Measurements from ENCODE around the gene UCP2.
"Not testable (repeated sequence)": the region's sequence is repeated elsewhere in the genome, so short reads cannot be mapped to it uniquely, and the experiment has no call there.

The UCP2 gene

DNA sequence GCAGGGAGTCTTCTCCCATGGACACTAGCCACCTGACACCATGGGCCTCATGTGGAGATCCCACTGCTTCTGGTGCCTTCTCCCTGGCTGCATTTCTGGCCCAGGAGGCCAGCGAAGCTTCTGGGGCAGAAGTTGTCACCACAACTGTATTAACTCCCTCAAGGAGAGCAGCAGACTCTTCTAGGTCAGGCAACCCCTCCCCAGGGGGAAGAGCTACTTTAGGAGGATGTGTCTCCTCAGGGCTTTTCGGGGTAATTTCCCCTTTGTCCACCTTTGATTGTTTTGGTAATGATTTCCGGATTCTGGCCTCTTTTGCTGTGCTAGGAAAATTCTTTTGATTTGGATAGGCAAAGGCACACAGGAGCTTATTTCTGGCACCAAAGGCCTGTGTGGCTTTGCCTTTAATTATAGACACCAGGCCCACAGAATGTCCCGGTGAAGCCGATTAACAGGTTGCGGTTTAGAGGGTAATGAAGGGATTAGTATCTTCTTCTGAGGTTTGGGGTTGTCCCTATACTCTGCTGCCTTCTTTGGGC is 8.9 kb upstream of the UCP2 start:
- no peak for DNase-seq

DNA sequence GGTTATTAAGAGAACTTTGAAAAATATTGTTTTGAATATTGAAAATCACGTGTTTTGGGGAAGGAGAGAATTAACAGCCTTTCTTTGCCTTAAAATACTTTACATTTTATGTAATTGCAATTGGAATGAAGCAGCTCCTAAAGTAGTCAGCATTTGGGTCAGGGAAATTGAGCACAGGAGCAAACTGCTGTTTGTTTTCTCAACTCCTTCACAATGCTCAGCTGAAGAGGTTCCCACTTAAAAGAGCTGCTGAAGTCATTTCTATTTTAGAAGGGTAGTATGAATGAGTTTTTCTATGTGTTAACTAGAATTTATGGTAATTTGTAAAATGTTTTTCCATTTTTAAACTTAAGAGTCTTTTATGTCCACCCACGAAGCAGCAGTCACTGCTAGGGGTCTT is 8.1 kb upstream of the UCP2 start:
- no peak for DNase-seq

DNA sequence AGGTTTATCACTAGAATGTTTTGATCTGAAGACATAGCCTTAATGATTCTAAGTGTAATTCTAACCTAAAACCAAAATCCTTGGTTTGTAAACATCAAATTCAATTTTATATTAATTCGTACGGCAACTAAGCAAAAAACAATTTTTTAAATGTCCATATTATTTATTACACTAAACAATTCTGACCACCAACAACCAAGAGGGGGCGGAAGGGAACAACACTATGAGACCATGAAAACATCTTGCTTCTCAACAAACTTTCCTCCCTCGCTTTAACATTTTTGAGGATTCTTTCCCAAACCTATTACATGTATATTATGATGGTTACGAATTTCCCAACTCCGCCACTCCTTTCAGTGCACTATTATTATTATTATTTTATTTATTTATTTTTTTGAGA is 6.5 kb upstream of the UCP2 start:
- DNase-seq, result no peak

DNA sequence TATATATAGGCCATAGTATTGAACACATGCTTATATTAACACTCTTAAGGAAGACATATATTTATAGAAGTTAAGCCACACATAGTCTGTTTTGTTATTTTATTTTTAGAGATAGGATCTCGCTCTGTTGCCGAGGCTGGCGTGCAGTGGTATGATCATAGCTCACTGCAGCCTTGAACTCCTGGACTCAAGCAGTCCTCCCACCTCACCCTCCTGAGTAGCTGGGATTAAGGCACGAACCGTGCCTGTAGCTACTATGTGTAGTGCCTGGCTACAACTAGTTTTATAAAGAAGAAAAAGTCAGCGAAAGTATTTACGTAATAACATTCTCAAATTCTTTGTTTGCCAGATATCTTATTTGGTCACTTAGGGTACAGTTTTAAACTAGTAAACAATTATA is 5.6 kb upstream of the UCP2 start:
- no peak for DNase-seq

DNA sequence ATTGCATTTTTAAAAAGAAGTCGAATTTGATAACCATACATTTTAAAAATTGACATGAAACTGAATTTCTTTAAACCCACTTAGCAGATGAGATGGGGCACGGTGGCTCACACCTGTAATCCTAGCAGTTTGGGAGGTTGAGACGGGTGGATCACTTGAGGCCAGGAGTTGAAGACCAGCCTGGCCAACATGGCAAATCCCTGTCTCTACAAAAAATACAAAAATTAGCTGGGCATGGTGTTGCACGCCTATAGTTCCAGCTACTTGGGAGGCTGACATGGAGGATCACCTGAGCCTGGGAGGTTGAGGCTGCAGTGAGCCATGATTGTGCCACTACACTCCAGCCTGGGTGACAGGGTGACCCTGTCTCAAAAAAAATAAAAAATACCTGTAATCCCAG is 3.0 kb upstream of the UCP2 start:
- DNase-seq, result not testable (repeated sequence)

DNA sequence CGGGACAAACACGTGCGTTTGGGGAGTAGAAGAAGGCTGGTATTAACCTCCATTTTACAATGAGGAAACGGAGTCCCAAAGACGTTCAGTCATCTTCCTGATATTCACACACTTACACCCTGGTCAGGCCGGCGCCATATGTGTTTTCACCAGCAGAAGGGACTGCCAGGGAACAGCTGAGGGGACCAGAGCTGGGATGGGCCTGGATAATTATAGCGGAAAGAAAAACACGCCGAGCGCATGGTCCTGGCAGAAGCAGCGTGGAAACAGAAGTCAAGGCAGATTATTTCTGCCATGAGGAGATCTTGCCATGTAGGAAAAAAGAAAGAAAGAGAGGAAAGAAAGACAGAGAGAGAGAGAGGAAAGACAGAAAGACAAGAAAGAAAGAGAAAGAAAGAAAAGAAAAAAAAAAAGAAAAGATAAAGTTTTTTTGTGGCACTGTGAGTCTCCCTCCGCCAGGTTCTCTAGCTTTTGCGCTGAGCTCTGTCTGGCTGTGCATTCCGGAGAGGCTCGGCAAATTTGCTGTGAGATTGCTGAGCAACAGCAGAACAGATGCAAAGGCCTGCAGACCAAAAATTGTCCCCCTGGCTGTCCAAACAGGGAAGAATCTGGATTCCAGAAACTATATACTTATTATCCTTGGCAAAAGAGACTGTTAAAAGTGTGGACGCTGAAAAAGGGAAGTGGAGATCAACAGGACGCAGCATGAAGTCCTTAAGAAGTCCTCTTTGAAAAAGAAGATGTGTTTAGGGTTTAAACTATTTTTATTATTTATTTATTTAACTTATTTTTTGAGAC is 1.3 kb upstream of the UCP2 start:
- no peak for DNase-seq

DNA sequence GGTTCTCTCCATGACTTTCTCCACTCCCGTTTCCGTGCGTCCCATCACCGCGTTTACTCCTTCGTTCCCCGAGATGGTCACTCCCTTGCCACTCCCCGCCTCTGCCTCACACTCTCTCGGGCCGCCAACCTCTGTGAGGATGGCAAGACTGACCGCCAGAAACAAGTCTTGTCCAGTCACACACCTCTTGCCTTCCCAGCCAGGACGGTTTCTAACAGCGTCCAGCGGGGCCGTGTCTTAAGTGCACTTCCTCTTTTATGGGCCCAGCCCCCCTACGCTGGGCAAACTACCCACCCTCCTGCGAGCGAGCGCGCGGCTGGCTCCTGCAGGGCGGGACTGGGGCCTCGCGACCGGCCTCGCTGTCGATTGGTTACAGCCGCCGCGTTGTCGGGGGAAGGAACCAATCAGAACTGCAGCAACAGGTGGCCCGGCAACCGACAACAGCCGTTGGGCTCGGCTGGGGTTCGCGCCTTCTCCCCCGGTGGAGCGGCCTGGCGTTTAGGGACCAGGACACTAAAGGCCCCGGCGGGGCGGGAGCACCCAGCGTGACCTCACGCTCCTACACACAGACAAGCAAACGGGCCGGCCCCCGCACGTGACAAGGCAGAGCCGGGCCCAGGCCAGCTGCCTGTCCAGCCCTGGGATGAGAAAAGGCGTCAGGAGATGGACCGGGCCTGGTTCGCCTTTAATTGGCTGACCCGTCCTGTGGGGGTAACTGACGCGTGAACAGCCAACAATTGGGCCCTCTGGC is 522 bp upstream of the UCP2 start:
- DNase-seq, result peak; percentile 93 to 96

DNA sequence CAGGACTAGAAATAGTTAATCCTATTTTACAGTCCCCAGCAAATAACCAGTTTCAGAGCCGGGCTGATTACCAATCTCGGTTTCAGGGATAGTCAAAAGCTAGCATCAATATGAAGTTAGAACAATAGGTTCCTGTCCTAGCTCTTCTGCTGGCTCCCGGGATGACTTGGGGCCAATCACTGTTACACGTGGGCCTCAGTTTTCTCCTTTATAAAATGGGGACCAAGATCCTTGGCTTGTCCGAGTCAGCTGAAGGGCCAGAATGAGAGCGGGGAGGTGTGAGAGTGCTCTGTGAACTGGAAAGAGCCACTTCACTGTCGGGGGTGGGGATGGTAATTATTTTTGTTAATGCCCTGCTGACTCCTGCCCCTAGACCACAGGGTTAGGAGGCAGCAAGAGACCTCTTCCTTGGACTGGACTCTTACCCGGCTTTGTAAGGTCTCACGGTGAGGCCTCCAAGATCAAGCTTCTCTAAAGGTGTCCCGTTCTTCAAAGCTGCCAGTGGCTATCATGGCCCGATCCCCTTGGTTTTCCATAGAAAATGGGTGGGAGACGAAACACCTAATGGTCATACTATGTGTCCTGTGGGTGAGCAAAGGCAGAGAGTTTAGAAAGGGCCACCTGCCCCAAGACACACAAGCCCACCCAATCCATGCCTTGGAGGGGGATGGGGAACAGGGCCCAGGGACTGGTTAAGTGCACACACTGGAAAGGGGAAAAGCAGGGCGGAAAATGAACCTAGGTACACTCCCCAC is 1.4 kb downstream of the UCP2 start:
- DNase-seq, result no peak

DNA sequence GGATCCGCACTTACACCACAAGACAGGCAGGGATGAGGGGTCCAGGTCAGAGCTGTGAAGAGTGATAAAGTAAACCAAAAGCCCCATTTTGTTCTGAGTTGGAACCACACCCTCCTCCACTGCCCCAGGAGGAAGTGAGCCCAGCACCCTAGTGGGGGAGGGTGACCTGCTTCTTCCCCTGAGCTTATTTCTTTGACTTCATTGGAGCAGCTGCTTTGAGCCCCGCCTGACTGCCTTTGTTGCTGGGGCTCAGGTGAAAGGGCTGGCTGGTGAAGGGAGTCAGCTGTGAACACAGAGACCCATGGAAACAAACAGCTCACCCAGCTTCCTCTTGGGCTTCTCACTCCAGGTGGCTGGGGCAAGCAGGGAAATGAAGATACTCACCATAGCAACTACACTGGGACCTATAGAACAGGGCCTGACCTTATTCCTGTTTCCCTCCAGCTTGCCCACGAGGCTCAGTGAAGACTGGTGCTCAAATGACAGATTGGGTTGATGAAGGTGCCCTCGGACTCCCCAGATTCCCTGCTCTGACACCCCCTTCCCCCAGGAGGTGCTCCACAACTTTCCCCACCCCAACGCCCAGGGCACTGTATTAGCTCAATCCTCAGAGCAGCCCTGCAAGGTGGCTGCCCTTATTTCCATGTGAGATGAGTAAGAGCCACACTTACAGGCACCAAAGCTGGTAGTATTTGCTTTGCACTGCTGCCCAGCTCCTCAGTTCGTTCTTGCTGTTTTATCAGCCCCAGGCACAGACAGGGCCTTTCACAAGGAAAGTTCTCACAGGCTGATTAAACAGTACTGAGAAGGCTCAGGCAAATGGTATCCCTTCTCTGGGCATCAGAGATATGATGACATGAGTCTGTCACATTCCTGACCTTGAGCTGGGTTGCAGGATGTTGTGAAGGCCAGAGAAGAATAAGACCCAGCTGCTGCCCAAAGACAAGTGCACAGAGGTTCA is 2.4 kb downstream of the UCP2 start:
- peak; percentile 61 to 70 for DNase-seq

DNA sequence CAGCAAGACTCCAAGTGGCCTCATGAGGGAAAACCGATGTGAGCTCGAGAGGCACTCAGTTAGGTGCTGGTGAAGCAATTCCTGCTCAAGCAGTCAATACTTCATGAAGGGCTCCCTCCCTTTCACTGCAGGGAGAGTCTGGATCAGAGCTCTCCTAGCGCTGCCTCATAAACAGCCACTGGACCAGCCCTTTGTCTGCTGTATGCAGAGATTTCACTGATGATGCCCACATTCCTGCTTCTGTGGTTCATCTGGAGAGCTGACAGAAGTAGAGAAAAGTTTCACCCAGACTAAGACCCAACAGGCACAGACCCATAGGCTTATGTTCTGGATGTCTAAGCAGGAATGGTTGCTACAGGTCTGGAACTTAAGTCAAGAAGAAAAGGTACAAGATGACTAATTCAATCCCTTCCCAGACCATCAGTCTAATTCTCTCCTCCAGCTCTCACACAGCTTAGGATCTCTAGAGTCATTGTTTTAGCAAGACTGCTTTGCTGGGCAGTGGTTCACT is 4.0 kb downstream of the UCP2 start:
- DNase-seq, result no peak

DNA sequence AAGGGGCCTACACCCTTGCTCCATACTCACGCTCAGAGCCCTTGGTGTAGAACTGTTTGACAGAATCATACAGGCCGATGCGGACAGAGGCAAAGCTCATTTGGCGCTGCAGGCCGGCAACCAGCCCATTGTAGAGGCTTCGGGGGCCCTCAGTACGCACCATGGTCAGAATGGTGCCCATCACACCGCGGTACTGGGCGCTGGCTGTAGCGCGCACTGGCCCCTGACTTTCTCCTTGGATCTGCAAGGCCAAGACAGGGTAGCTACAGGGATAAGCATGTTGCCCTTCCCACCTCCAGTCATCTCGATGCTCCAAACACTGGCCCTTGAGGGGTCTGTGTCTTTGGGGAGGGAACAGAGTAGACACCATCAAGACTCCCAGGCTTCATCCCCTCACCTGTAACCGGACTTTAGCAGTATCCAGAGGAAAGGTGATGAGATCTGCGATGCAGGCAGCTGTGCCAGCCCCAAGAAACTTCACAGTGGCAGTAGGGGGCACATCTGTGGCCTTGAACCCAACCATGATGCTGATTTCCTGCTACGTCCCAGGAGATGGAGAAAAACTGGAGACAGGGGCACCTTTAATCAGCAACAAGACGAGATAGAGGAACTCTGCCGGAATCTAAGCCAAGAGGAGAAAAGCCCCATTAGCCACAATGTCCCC is 4.7 kb downstream of the UCP2 start:
- no peak for DNase-seq

DNA sequence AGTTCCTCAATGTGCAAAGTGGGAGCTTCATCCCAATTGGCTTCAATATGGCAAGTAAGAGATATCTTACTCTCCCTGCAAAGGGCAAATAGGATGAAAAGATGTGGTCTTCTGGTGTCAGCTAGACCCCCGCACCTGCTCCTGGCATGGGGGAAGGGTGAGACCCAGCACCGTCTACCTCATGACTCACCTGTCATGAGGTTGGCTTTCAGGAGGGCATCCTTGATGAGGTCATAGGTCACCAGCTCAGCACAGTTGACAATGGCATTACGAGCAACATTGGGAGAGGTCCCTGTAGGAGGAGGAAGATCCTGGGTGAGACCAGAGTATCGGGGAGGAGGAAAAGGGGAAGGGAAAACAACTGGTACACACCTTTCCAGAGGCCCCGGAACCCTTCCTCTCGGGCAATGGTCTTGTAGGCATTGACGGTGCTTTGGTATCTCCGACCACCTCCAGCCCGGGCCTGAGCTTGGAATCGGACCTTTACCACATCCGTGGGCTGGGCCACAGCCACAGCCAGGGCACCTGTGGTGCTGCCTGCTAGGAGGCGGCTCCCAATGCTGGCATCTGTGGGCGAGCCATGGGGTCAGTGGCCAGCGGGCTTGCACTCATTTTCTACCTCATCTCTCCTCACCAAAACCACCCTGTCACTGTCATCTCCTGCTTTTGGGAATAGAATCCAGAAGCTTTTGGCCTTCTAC is 6.0 kb downstream of the UCP2 start:
- no peak for DNase-seq

DNA sequence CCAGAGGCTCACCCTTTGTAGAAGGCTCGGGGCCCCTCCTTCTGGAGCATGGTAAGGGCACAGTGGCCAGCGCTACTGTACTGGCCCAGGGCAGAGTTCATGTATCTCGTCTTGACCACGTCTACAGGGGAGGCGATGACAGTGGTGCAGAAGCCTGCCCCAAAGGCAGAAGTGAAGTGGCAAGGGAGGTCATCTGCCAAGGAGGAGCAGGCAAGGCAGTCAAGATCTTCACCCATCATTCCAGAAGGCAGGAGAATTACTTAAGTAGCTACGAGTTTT is 7.2 kb downstream of the UCP2 start:
- no peak for DNase-seq

DNA sequence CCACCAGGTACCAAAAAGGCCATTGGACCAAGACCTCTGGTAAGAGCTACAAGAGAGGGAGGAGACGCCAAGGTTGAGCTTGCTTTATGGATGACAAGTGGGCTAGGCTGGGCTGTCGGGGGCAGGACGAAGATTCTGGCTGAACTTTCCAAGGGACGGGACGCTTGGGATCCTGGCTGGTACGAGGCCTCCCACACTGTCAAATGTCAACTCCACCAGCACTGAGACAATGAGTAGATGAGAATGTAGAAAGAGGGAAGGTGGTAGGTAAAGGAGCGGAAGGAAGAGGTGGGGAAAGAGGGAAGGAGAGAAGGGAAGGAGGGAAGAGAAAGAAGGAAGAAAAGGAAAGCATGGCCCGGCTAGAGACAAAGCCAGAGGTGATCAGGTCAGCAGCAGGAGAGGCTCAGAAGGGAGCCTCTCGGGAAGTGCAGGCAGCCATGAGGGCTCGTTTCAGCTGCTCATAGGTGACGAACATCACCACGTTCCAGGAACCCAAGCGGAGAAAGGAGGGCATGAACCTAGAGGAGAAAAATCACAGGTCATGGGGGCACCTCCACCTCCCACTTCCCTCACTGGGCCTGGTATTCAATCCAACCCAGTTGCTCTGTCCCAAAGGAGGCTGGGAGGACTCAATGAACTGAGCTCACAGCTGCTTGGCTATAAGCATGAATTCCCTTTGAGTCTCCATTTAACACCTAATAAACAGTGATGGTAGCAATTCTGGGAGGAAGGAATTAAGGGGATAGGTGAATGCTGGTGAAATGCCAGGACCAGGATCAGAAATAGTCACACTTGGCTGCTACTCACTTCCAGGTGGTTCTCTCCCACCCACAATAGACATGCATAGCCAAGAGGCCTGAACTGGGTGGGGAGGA is 7.8 kb downstream of the UCP2 start:
- no peak for DNase-seq

DNA sequence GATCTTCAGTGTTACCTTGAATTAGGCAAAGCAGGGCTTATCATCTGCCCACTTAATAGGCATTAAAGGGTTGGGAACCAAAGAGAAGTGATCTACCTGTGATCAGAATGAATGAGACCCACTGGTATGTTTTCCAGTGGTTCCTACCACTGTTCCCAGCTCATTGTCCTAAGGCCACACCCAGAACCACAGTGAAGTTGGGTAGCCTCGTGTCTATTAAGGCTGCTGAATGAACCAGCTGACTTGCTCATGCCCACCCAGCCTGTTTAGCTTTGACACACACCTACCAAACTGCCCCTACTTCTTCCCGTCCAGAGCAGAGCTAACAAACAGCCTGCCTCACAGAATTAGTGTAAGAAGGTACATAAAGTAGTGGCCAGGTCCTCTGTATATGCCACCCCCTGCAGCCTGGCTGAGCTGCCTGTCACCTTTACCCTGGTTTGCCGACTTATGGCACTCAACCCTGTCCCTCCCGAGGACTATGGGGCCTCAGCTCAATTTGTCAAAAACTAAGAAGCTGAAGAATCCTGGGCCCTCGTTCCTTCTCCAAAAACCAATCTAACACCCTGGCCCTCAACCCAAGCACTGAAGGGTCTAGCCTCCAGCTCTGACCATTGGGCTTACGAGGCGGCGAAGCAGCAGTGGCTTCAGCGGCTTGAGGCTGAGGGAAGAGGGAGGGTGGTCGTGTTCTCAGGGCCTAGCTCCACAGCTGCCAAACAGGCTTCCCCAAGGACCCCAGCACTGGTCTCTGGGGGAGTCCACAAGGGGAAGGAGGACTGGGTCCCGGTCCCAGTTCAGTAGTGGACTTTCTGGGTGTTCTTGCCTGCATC is 9.8 kb downstream of the UCP2 start:
- DNase-seq, result no peak

DNA sequence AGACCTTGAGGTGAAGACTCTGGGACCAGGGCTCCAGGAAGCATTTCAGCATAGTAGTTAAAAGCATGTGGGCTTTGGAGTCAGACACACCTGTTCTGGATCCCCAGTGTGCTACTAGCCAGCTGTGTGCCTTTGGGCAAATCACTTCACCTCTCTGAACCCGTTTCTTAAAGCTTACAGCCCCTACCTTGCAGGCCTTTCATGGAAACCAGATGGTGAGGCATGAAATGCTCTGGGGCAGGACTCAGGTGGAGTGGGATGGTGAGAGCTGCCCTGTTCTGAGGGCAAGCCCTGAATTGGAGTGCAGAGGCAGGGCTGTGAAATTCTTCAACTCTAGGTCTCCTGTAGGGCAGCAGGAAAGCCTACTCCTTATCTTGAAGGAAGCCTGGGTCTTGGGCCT is 10.5 kb downstream of the UCP2 start:
- no peak for DNase-seq

DNA sequence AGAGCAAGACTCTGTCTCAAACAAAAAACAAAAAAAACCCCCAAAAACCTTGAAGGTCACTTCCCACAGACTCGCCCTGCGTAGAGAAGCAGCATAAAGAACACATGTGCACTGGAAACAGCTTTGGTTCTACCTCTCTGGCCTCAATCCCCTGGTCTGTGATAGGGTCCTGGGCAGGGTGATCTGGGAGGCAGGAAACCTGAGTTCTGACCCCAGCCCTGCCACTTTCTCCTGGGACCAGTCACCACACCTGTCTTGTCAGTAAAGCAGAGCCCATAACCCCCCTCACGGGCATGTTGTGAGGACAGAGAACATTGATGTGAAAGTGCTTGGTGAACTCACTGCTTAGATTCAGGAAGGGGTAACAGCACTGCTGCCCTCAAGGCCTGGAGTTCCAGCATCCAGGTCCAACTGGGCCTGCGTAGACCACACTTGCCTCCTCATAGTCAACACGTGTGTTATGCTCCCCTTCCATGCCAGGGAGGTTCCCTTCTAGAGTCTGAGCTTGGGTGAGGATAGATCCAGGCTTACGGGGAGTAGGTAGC is 11.4 kb downstream of the UCP2 start:
- peak in 1 of 2 experiments; percentile 46 for DNase-seq

DNA sequence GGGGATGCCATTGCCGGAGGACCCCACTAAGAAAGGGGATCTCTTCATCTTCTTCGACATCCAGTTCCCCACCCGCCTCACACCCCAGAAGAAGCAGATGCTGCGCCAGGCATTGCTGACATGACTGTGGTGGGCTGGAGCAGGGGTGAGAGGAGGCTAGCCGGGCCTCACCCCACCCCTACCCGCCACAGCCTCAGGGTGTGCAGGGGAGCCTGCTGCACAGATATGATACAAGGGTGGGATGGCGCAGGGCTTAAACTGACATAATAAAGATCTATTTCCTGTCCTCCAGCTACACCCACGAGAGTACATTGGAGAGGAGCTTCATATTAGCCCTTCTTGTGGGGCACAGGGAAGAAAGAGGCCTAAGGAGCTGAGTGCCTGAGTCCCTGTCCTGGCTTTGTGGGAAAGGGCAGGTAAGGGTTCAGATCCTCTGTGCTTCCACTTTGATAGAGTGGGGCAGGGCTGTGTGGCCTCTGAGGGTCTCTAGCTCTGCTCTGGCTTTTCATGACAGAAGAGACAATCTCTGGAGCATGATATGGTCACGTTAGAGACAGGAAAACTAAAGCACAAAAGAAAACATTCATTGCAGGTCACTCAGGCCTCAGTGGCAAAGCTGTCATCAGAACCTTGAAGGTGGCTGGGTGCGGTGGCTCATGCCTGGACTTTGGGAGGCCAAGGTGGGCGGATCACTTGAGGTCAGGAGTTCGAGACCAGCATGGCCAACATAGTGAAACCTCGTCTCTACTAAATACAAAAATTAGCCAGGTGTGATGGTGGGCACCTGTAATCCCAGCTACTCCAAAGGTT is 12.4 kb downstream of the UCP2 start:
- peak in 1 of 2 experiments; percentile 36 for DNase-seq
